Endothelial cell of umbilical vein (primary cell): Measurements from ENCODE around the gene PRIMA1. TPM values are rescaled to one million over a fixed set of nuclear protein-coding genes. Genes with fewer than 3 reads are reported as not detected.

Experiments
- BruUV-seq: library from RNA; stranded (reverse); fragments of 400-500 nt; replicated peaks from 2 replicates; lab custom pipeline; 2021; lab: Mats Ljungman, UMichigan
- CTCF ChIA-PET: fragments of 300-600, 350-600 bp; sonication (Branson Sonifier 250); formaldehyde crosslinking; loops from one replicate; lab custom pipeline; 2021; ENCODE audit warnings: antibody characterized with exemption, inconsistent platforms; lab: Charles Lee
- POLR2A ChIA-PET: fragments of 300-600, 350-600 bp; sonication (Branson Sonifier 250); formaldehyde crosslinking; loops from one replicate; lab custom pipeline; 2021; ENCODE audit warnings: antibody characterized with exemption, inconsistent platforms; lab: Charles Lee
- DNase-seq: peaks from one replicate; pipeline ENCODE4 v3.0.0-alpha.2; 2011; ENCODE audit warnings: low read depth, low spot score
- FAIRE-seq: peaks from 2 replicates; lab custom pipeline; 2011; peaks lifted over from hg19 to GRCh38; lab: Jason Lieb, UNC
- H2AFZ ChIP-seq: 2 replicates; pipeline ENCODE4 v1.6.0; 2012; ENCODE audit warnings: low read depth, low read length, control low read depth, inconsistent platforms
- H3K27ac ChIP-seq: 2 replicates; pipeline ENCODE4 v1.5.1; 2011; ENCODE audit warnings: low read depth, mild to moderate bottlenecking, control low read depth, low read length, moderate library complexity; ENCODE audit not compliant: insufficient read depth
- H3K27me3 ChIP-seq, 2 experiments: 2 replicates each; pipeline versions ENCODE4 v1.6.0 to v1.6.1; 2011; ENCODE audit warnings: low read length in 2 of 2, mixed read lengths in 1 of 2; ENCODE audit not compliant: control insufficient read depth in 2 of 2, insufficient read depth in 2 of 2
- H3K36me3 ChIP-seq, 2 experiments: 2 replicates in 1 of 2; 3 replicates in 1 of 2; pipeline ENCODE4 v1.5.1; 2011; ENCODE audit warnings: low read length in 2 of 2, mild to moderate bottlenecking in 1 of 2, moderate library complexity in 1 of 2; ENCODE audit not compliant: control insufficient read depth in 2 of 2, insufficient read depth in 2 of 2; ENCODE audit errors: extremely low read depth in 1 of 2
- H3K4me1 ChIP-seq: 3 replicates; pipeline ENCODE4 v1.5.1; 2011; ENCODE audit warnings: mild to moderate bottlenecking, low read length; ENCODE audit not compliant: control insufficient read depth, insufficient read depth; ENCODE audit errors: extremely low read depth
- H3K4me2 ChIP-seq: 2 replicates; pipeline ENCODE4 v1.6.1; 2011; ENCODE audit warnings: low read length, control low read depth, mixed read lengths; ENCODE audit not compliant: insufficient read depth
- H3K4me3 ChIP-seq, 3 experiments: fragments of 200-600 bp in 1 of 3; sonication (generic), shearing (Covaris generic) in 1 of 3; replicated peaks in 1 of 3; 2 replicates each; pipeline ENCODE4 v1.5.1; 2011 to 2016; ENCODE audit warnings: control low read depth in 3 of 3, low read length in 3 of 3, mild to moderate bottlenecking in 2 of 3, inconsistent platforms in 1 of 3, low read depth in 1 of 3, moderate library complexity in 1 of 3; ENCODE audit not compliant: insufficient read depth in 1 of 3
- H3K79me2 ChIP-seq: 2 replicates; pipeline ENCODE4 v1.6.0; 2012; ENCODE audit warnings: low read length, inconsistent platforms; ENCODE audit not compliant: control insufficient read depth, insufficient read depth
- H3K9ac ChIP-seq: replicated peaks from 2 replicates; pipeline ENCODE3; 2011; ENCODE audit warnings: low read length, control low read depth; ENCODE audit not compliant: insufficient read depth; ENCODE audit errors: extremely low read depth
- H3K9me1 ChIP-seq: replicated peaks from 3 replicates; pipeline ENCODE4 v1.6.0; 2011; ENCODE audit warnings: mild to moderate bottlenecking, low read length; ENCODE audit not compliant: control insufficient read depth, insufficient read depth; ENCODE audit errors: extremely low read depth
- H3K9me3 ChIP-seq: replicated peaks from 2 replicates; pipeline ENCODE4 v1.5.1; 2012; ENCODE audit warnings: low read length, inconsistent platforms; ENCODE audit not compliant: control insufficient read depth, insufficient read depth
- H4K20me1 ChIP-seq: replicated peaks from 2 replicates; pipeline ENCODE3; 2011; ENCODE audit warnings: mild to moderate bottlenecking, low read length; ENCODE audit not compliant: control insufficient read depth, insufficient read depth; ENCODE audit errors: extremely low read depth
- EZH2 ChIP-seq: IDR thresholded peaks from 2 replicates; pipeline ENCODE4 v1.6.1; 2012; ENCODE audit warnings: borderline replicate concordance, low read depth, mild to moderate bottlenecking, moderate library complexity, low read length, inconsistent platforms; ENCODE audit not compliant: severe bottlenecking
- FOS ChIP-seq: IDR thresholded peaks from 2 replicates; pipeline ENCODE4 v1.6.1; 2011; ENCODE audit warnings: mild to moderate bottlenecking, low read length, moderate library complexity, borderline replicate concordance; ENCODE audit not compliant: insufficient read depth
- GATA2 ChIP-seq: IDR thresholded peaks from 2 replicates; pipeline ENCODE4 v1.7.0; 2011; ENCODE audit warnings: low read depth, mild to moderate bottlenecking, moderate library complexity, mixed read lengths, low read length; ENCODE audit not compliant: insufficient read length, insufficient read depth
- JUN ChIP-seq: IDR thresholded peaks from 2 replicates; pipeline ENCODE4 v1.6.1; 2011; ENCODE audit warnings: borderline replicate concordance, low read depth; ENCODE audit not compliant: insufficient read length, insufficient read depth
- MYC ChIP-seq: IDR thresholded peaks from one replicate; pipeline ENCODE4 v1.6.1; 2011; ENCODE audit warnings: mild to moderate bottlenecking, low read depth, low read length
- POLR2A ChIP-seq: IDR thresholded peaks from 2 replicates; pipeline ENCODE4 v1.6.1; 2012; ENCODE audit warnings: low read depth, mild to moderate bottlenecking, control low read depth, low read length
- POLR2AphosphoS5 ChIP-seq: IDR thresholded peaks from 2 replicates; pipeline ENCODE4 v1.6.1; 2012; ENCODE audit warnings: low read depth, mild to moderate bottlenecking, control low read depth, low read length, moderate library complexity; ENCODE audit not compliant: insufficient read depth
- dilution Hi-C: fragments of 300-500 bp; cut with MboI; formaldehyde crosslinking; loops from one replicate; pipeline ENCODE4 v1.15.0; 2019; ENCODE audit warnings: low sequenced_read_pairs; ENCODE audit not compliant: extremely low pct_ligation_motif_present
- intact Hi-C: fragments of 100-400 bp; cut with micrococcal nuclease; formaldehyde crosslinking; loops from one replicate; pipeline ENCODE4 v1.10.0; 2022
- polyA plus RNA-seq, 4 experiments: library from polyadenylated mRNA; depleted of rRNA in 3 of 4; stranded (reverse) in 3 of 4; unstranded in 1 of 4; fragments of >200 nt; gene quantifications; 2 replicates each; pipeline versions ENCODE4 v1.2.1 to v1.2.3, GENCODE V29; 2011 to 2012; ENCODE audit warnings: missing spikeins in 1 of 4
- total RNA-seq: library from RNA; stranded (reverse); gene quantifications from 2 replicates; pipeline ENCODE4 v1.2.3, GENCODE V29; 2021
- TF ChIP-seq, protein P1 (sequence below), 2 donors: IDR thresholded peaks; 1 replicate in 1 of 2; 2 replicates in 1 of 2; pipeline ENCODE4 v1.5.1; 2011; ENCODE audit warnings: low read length in 2 of 2, mild to moderate bottlenecking in 2 of 2, moderate library complexity in 2 of 2, control low read depth in 1 of 2, inconsistent platforms in 1 of 2, low read depth in 1 of 2; ENCODE audit not compliant: insufficient read depth in 1 of 2; ENCODE audit errors: extremely low read depth in 1 of 2
- TF ChIP-seq, protein P2 (sequence below): IDR thresholded peaks from 2 replicates; pipeline ENCODE4 v1.6.1; 2011; ENCODE audit not compliant: insufficient read depth, insufficient read length

Gene PRIMA1
- total and polyA plus RNA-seq, 2 donors (not counting 3 experiments of a cell fraction or from before 2014, with no cell fraction given), result not detected

DNA sequence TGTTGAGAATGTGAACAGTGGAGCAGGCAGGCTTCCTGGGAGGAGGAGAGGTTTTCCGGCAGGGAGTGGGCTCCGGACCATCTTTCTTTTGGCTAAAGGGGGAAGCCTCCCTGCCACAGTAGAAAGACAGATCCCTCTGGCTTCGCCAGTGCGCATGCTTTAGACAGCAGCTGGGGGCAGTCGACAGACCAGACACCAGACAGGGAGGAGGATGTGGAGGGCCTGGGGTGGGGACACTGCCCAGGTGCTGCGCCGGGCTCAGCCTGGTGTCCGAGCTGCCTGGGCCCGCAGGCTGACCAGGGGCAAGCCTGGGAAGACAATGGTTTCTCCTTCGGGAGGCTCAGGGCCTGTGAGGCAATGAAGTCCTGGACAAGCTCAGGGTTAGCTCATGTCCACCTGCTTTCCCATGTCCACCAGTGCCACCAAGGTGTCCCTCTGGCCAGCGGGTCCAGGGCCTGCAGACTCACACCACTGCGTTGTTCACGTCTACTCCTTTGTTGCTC, 67.3 kb downstream of the PRIMA1 start:
- Histone ChIP-seq H2AFZ (no peak overlapping the region), H4K20me1 (no peaks in the 10 kb centered on the region), H3K27me3 (no peaks in the 10 kb centered on the region), H3K36me3 (no peaks in the 10 kb centered on the region), H3K4me2 (no peak overlapping the region), H3K79me2 (no peaks in the 10 kb centered on the region), H3K4me3 (no peak overlapping the region), H3K27ac (no peak overlapping the region), H3K4me1 (no peaks in the 10 kb centered on the region), H3K9me3 (peaks cover 5% of the 10 kb centered on the region), H3K9me1 (no peaks in the 10 kb centered on the region), H3K9ac (no peak overlapping the region)
- TF ChIP-seq, protein P1, sequence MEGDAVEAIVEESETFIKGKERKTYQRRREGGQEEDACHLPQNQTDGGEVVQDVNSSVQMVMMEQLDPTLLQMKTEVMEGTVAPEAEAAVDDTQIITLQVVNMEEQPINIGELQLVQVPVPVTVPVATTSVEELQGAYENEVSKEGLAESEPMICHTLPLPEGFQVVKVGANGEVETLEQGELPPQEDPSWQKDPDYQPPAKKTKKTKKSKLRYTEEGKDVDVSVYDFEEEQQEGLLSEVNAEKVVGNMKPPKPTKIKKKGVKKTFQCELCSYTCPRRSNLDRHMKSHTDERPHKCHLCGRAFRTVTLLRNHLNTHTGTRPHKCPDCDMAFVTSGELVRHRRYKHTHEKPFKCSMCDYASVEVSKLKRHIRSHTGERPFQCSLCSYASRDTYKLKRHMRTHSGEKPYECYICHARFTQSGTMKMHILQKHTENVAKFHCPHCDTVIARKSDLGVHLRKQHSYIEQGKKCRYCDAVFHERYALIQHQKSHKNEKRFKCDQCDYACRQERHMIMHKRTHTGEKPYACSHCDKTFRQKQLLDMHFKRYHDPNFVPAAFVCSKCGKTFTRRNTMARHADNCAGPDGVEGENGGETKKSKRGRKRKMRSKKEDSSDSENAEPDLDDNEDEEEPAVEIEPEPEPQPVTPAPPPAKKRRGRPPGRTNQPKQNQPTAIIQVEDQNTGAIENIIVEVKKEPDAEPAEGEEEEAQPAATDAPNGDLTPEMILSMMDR (IDR thresholded peaks at IDR 0.05; ENCODE audit: extremely low read depth in 1 of 2, insufficient read depth in 1 of 2, low read depth in 1 of 2, low read length in 2 of 2), result no peak
- TF ChIP-seq JUN (no peak), EZH2 (no peak), POLR2AphosphoS5 (no peak), POLR2A (no peak), MYC (no peak), GATA2 (no peak), FOS (no peak)
- TF ChIP-seq, protein P2, sequence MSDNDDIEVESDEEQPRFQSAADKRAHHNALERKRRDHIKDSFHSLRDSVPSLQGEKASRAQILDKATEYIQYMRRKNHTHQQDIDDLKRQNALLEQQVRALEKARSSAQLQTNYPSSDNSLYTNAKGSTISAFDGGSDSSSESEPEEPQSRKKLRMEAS, result no peak
- ChIA-PET POLR2A (no interaction called here), CTCF (no interaction called here)
- no TSS peak for BruUV-seq
- DNase-seq (no peak), FAIRE-seq (no peak)
- intact Hi-C loops, result no loop called here
- dilution Hi-C loops, result no loop called here
